NT2/D1 (cell line): ENCODE results near the gene TENT5A.

Experiments used
- SUZ12 ChIP-seq: IDR thresholded peaks from 2 replicates; pipeline ENCODE4 v1.6.1; 2011; ENCODE audit not compliant: insufficient read length, insufficient read depth; ENCODE audit errors: extremely low read depth
- YY1 ChIP-seq: IDR thresholded peaks from 2 replicates; pipeline ENCODE4 v1.6.1; 2011; ENCODE audit not compliant: insufficient read length, insufficient read depth
- ZNF274 ChIP-seq: IDR thresholded peaks from 2 replicates; pipeline ENCODE4 v1.6.1; 2011; ENCODE audit warnings: mild to moderate bottlenecking, low read depth, low read length

GRCh38 chr6:81722506-81723223 lies 29.8 kb downstream of the TENT5A start:
- TF ChIP-seq YY1 (no peak), ZNF274 (no peak), SUZ12 (no peak)
